Neural crest cell (in vitro differentiated cells): ENCODE measurements around the gene GPC6. TPM values are rescaled to one million over a fixed set of nuclear protein-coding genes. Genes with fewer than 3 reads are reported as not detected.
A peak's percentile ranks its signal among the peaks of the same experiment; 100 is the strongest.

Experiments used
- DNase-seq: peaks from one replicate; pipeline ENCODE4 v3.0.0; 2021; ENCODE audit warnings: low read depth, mixed read lengths, low spot score
- H3K27ac Mint-ChIP-seq: one replicate; pipeline ENCODE4 v1.8.0; 2021; ENCODE audit warnings: mild to moderate bottlenecking, mixed read lengths; ENCODE audit not compliant: unreplicated experiment
- H3K27me3 Mint-ChIP-seq: 2 replicates; pipeline ENCODE4 v1.8.0; 2021; ENCODE audit warnings: low read depth, mild to moderate bottlenecking, mixed read lengths
- H3K36me3 Mint-ChIP-seq: 2 replicates; pipeline ENCODE4 v1.8.0; 2021; ENCODE audit warnings: low read depth, mild to moderate bottlenecking, mixed read lengths
- H3K4me1 Mint-ChIP-seq: 2 replicates; pipeline ENCODE4 v1.8.0; 2021; ENCODE audit warnings: mixed read lengths
- H3K4me3 Mint-ChIP-seq: one replicate; pipeline ENCODE4 v1.8.0; 2021; ENCODE audit warnings: mild to moderate bottlenecking, mixed read lengths
- H3K9me3 Mint-ChIP-seq: 2 replicates; pipeline ENCODE4 v1.8.0; 2021; ENCODE audit warnings: mixed read lengths
- total RNA-seq: library from RNA; stranded (reverse); gene quantifications from 2 replicates; pipeline ENCODE4 v1.2.1, GENCODE V29; 2021
- TF ChIP-seq, protein P1 (sequence below): fragments of 200-600 bp; sonication (generic); conservative IDR thresholded peaks from 2 replicates; pipeline ENCODE4 v1.5.0; 2021; ENCODE audit warnings: antibody characterized with exemption, mild to moderate bottlenecking

The GPC6 gene
- total RNA-seq, 1 donor from 2014 or later = 13.4 TPM

DNA sequence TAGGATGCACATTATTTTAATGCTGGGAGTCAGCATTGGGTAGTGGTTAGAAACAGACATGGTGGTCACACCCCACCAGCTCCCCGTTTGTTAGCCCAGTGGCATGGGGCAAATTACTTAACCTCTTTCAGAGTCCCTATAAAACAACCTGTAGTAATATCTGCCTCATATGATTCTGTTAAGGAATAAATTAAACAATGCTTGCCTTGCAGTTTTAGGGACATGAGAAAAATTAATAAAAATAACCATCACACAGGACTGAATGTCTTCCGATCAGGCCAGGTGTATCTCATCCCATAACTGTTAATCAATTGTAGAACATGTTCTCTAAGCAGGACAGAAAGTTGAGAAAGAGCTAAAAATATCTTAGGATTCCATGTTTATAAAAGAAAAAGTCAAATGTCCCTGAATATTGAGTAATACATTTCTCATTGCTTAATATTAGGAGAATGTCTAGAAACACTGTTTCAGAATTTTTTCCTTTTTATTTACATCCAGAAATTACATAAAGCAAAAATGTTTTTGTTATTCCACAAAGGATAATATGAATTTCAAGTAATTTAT, 196.5 kb downstream of the GPC6 start:
- H3K36me3 Mint-ChIP-seq = no peaks in the 10 kb centered on the region
- DNase-seq = no peak
- no peaks in the 10 kb centered on the region for H3K9me3 Mint-ChIP-seq
- no peaks in the 10 kb centered on the region for H3K27me3 Mint-ChIP-seq
- H3K4me1 Mint-ChIP-seq = peaks cover 6% of the 10 kb centered on the region
- H3K27ac Mint-ChIP-seq = no peak overlapping the region
- no peak overlapping the region for H3K4me3 Mint-ChIP-seq
- TF ChIP-seq, protein P1, sequence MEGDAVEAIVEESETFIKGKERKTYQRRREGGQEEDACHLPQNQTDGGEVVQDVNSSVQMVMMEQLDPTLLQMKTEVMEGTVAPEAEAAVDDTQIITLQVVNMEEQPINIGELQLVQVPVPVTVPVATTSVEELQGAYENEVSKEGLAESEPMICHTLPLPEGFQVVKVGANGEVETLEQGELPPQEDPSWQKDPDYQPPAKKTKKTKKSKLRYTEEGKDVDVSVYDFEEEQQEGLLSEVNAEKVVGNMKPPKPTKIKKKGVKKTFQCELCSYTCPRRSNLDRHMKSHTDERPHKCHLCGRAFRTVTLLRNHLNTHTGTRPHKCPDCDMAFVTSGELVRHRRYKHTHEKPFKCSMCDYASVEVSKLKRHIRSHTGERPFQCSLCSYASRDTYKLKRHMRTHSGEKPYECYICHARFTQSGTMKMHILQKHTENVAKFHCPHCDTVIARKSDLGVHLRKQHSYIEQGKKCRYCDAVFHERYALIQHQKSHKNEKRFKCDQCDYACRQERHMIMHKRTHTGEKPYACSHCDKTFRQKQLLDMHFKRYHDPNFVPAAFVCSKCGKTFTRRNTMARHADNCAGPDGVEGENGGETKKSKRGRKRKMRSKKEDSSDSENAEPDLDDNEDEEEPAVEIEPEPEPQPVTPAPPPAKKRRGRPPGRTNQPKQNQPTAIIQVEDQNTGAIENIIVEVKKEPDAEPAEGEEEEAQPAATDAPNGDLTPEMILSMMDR = no peak

GRCh38 chr13:93425411-93425810, 198.8 kb downstream of the GPC6 start:
- H3K9me3 Mint-ChIP-seq = no peaks in the 10 kb centered on the region
- TF ChIP-seq, protein P1 = no peak
- DNase-seq = no peak
- H3K27me3 Mint-ChIP-seq = no peaks in the 10 kb centered on the region
- peak overlapping the region; percentile 59 for H3K27ac Mint-ChIP-seq
- H3K36me3 Mint-ChIP-seq = no peaks in the 10 kb centered on the region
- H3K4me1 Mint-ChIP-seq = peaks cover 6% of the 10 kb centered on the region
- no peak overlapping the region for H3K4me3 Mint-ChIP-seq

DNA sequence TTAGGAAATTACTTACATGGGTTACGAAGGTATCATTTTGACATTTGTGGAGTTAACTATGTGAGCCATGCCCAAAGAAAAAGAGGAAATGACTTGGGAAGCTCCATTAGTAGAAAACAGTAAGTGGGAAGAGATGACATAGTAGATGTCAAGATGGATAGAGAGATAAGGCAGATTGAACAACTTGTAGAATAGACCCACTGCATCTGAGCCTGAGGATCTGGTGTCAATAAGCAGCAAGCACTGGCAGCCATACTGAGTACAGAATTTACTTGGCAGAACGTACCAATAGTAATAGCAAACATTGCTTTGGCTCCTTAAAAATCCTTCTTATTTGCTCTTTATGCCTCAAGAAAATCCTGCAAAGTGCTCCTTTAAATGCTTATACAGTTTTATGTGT, 203.8 kb downstream of the GPC6 start:
- H3K4me1 Mint-ChIP-seq = no peaks in the 10 kb centered on the region
- DNase-seq = no peak
- TF ChIP-seq, protein P1 = no peak
- no peaks in the 10 kb centered on the region for H3K36me3 Mint-ChIP-seq
- H3K4me3 Mint-ChIP-seq = no peak overlapping the region
- H3K9me3 Mint-ChIP-seq = no peaks in the 10 kb centered on the region
- no peaks in the 10 kb centered on the region for H3K27me3 Mint-ChIP-seq
- no peak overlapping the region for H3K27ac Mint-ChIP-seq

GRCh38 chr13:93435651-93436050, 209.0 kb downstream of the GPC6 start:
- H3K27me3 Mint-ChIP-seq = no peaks in the 10 kb centered on the region
- no peak overlapping the region for H3K4me3 Mint-ChIP-seq
- TF ChIP-seq, protein P1 = no peak
- peaks cover 8% of the 10 kb centered on the region for H3K9me3 Mint-ChIP-seq
- no peak overlapping the region for H3K27ac Mint-ChIP-seq
- no peaks in the 10 kb centered on the region for H3K4me1 Mint-ChIP-seq
- no peak for DNase-seq
- H3K36me3 Mint-ChIP-seq = no peaks in the 10 kb centered on the region

DNA sequence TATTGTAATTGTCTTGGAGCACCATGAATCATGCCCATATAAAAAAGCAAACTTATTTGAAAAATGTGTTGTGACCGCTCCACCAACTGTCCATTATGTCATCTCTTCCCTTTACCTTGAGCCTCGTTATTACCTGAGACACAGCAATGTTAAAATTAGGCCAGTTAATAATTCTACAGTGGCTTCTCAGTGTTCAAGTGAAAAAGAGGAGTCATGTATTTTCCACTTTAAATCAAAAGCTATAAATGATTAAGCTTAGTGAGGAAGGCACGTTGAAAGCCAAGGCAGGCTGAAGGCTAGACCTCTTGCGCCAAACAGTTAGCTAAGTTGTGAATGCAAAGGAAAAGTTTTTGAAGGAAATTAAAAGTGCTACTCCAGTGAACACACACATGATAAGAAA, 210.5 kb downstream of the GPC6 start:
- H3K27me3 Mint-ChIP-seq = no peaks in the 10 kb centered on the region
- H3K9me3 Mint-ChIP-seq = peaks cover 8% of the 10 kb centered on the region
- H3K4me3 Mint-ChIP-seq = no peak overlapping the region
- no peaks in the 10 kb centered on the region for H3K36me3 Mint-ChIP-seq
- TF ChIP-seq, protein P1 = no peak
- no peak overlapping the region for H3K27ac Mint-ChIP-seq
- H3K4me1 Mint-ChIP-seq = no peaks in the 10 kb centered on the region
- DNase-seq = no peak

- Mint-ChIP-seq H3K27ac (no peak overlapping the region), H3K36me3 (no peaks in the 10 kb centered on the region), H3K4me3 (no peak overlapping the region), H3K27me3 (no peaks in the 10 kb centered on the region), H3K4me1 (no peaks in the 10 kb centered on the region), H3K9me3 (peaks cover 3% of the 10 kb centered on the region)
- no peak for DNase-seq
- TF ChIP-seq, protein P1 = no peak
Measured at GRCh38 chr13:93446238-93446637, 219.6 kb downstream of the GPC6 start.
